ENCODE data around the gene KIF26B.

Gene KIF26B

DNA sequence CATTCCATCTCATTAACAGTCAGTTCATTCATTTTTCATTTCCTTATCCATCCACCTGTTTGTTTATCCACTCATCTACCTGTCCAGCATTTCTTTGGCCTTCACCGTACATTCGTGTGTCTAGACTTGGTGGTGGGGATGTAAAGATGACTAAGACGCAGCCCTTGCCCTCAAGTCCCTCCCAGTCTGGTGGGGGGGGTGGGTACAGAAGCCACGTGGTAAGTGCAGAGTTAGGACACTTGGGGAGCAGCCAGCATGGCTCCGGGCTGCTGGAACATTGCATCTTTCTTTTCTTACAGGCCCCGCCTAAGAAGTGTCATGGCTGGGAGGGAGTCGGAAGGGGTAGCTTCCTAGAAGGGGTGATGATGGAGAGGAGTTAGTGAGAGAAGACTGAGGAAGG is 17.2 kb downstream of the KIF26B start:
- TF ChIP-seq, protein P1, sequence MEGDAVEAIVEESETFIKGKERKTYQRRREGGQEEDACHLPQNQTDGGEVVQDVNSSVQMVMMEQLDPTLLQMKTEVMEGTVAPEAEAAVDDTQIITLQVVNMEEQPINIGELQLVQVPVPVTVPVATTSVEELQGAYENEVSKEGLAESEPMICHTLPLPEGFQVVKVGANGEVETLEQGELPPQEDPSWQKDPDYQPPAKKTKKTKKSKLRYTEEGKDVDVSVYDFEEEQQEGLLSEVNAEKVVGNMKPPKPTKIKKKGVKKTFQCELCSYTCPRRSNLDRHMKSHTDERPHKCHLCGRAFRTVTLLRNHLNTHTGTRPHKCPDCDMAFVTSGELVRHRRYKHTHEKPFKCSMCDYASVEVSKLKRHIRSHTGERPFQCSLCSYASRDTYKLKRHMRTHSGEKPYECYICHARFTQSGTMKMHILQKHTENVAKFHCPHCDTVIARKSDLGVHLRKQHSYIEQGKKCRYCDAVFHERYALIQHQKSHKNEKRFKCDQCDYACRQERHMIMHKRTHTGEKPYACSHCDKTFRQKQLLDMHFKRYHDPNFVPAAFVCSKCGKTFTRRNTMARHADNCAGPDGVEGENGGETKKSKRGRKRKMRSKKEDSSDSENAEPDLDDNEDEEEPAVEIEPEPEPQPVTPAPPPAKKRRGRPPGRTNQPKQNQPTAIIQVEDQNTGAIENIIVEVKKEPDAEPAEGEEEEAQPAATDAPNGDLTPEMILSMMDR (IDR thresholded peaks at IDR 0.05; ENCODE audit: insufficient read depth, missing control alignments) = no peak
- no peak for FAIRE-seq
- no peak for DNase-seq (ENCODE audit: insufficient read length, low spot score)

DNA sequence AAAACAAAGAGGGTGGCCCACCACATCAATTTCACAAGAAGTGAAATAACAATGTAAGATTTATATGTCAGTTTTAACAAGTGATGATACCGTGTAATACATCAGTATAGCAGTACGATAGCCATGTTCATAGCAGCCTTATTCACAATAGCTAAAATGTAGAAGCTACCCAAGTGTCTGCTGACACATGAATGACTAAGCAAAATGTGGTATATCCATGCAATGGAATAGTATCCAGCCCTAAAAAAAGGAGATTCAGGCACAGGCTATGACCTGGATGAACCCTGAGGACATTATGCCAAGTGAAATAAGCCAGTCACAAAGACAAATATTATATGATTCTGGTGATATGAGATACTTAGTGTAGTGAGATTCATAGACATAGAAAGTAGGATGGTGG is 18.0 kb downstream of the KIF26B start:
- DNase-seq (ENCODE audit: insufficient read length, low spot score) = no peak
- FAIRE-seq = no peak
- TF ChIP-seq, protein P1 (IDR thresholded peaks at IDR 0.05; ENCODE audit: insufficient read depth, missing control alignments) = no peak

DNA sequence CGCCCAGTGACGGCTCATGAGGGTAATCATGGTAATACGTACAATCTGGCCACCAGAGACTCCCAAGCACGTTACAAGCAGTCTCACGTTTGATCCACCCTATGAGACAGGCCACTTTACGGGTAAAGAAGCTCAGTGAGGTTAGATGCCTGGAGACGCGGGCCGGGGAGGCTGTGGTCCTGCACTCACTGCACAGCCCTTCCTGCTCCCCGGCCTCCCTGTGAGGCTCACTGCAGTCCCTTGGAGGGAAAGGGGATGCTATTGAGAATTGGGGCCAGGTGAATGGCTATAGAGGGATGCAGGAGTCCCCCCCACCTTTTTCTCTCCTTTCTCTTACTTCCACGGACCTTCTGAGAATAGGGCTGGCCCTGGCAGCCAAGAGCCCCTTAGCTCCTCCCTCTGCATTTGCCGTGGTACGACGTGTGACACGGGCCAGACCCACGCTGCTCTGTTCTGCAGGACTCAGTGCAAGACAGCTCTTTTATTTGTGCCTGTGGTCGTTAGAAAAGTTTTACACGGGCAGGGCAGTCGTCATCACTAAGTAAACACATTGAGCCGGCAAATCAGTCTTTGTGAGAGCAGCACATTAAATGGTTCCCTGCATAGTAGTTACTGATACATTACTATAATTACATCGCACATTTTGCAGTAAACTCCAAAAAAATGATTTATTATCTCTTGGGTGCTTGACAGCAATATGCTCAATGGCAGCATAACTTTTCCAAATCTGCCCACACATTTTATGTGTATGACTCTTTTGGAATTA is 18.8 kb downstream of the KIF26B start:
- no peak for DNase-seq (ENCODE audit: insufficient read length, low spot score)
- FAIRE-seq = no peak

DNA sequence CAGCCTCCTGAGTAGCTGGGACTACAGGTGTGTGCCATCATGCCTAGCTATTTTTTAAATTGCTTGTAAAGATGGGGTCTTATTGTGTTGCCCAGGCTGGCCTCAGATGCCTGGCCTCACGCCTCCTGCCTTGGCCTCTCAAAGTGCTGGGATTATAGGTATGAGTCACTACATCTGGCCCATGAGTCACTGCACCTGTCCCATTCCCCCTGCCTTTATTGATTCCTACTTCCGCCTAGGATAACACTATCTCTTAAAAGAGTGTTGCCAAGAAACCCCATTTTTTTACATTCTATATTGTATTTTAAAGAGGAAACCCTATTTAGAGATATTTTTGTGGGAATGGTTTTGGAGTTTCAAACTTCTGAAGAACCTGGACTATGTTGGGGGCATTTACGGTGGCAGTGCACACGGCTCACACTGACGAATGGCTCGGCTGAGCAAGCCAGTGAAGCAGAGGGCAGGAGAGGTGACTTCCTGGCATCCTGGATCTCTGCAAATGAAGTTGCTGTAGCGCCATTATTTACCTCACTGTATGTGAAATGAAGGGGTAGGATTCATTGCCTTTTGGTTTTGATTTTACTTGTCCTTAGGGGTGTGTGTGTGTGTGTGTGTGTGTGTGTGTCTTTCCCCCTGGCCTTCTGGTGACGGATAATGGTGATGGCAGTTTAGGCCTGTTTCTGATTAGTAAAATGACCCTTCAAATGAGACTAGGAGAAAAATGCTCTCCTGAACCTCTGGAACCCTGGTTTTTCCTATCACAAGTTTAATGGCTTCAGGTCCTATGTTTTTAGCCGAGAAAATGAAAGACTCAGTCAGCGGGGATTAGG is 22.5 kb downstream of the KIF26B start:
- DNase-seq (ENCODE audit: insufficient read length, low spot score) (no peak), FAIRE-seq (no peak)
- TF ChIP-seq, protein P1 (IDR thresholded peaks at IDR 0.05; ENCODE audit: insufficient read depth, missing control alignments) = no peak

More for the DNA sequence above, 18.8 kb downstream of the KIF26B start:
- TF ChIP-seq, protein P1 (IDR thresholded peaks at IDR 0.05; ENCODE audit: insufficient read depth, missing control alignments) = no peak

DNA sequence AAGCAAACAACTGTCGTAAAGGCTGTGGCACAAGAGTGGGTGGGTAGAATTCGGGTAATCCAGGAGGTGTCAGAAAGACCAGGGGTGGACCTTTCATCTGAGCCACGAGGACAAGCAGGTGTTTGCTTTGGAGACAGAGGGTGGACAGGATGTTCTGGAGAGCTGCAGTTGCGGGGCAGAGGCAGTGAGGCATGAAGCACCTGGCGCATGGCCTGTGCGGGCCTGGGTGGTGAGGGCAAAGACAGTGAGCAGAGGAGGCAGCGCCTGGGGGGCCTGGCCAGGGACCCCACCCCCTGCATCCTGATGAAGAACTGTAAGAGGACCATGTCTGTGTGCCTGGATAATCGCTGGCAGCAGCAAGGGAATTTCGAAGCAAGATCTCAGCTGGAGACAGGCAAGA is 24.9 kb downstream of the KIF26B start:
- FAIRE-seq (no peak), DNase-seq (ENCODE audit: insufficient read length, low spot score) (no peak)
- TF ChIP-seq, protein P1 (IDR thresholded peaks at IDR 0.05; ENCODE audit: insufficient read depth, missing control alignments) = no peak

DNA sequence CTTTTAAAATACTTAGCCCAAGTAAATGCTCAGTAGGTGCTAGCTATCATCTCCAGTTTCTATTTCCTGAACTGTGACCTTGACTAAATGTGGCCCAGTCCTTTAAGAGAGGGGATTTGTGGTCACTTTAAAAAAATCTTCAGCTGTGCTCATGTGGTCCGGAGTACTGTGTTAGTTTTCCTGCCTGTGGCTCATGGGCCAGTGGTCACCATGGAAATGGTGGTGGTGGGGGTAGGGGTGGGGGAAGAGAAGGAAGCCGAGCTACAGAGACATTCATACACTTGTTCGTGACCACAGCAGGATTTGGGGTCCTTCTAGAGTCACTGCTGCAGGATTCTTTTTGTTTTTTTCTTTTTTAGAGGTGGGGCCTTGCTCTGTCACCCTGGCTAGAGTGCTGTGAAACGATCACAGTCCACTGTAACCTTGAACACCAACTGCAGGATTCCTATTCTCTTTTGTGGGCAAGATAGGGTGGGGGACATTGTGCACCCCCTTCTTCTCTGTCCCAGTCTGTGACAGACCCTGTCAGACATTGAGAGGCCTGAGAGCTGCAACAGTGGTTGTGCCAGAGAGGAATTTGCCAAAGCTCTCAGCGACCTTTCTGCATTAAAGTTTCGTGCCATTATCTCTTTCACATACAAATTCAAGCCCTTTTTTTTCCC is 25.8 kb downstream of the KIF26B start:
- FAIRE-seq (no peak), DNase-seq (ENCODE audit: insufficient read length, low spot score) (no peak)
- TF ChIP-seq, protein P1 (IDR thresholded peaks at IDR 0.05; ENCODE audit: insufficient read depth, missing control alignments) = no peak
